GM19193 (cell line): ENCODE measurements around the gene VANGL1.

Experiments
- POLR2A ChIP-seq: IDR thresholded peaks from 4 replicates; pipeline ENCODE4 v1.6.1; 2011; ENCODE audit not compliant: insufficient read depth, insufficient read length; ENCODE audit errors: extremely low read depth

VANGL1 gene

GRCh38 chr1:115701090-115701489 lies 59.3 kb downstream of the VANGL1 start:
- no peak for TF ChIP-seq POLR2A

- no peak for TF ChIP-seq POLR2A
Observed at GRCh38 chr1:115702959-115703358, 61.2 kb downstream of the VANGL1 start.

GRCh38 chr1:115705085-115705951 lies 63.5 kb downstream of the VANGL1 start:
- TF ChIP-seq POLR2A = no peak

- TF ChIP-seq POLR2A = no peak
Observed at GRCh38 chr1:115705963-115706362, 64.2 kb downstream of the VANGL1 start.

- no peak for TF ChIP-seq POLR2A
Observed at GRCh38 chr1:115706587-115707425, 65.0 kb downstream of the VANGL1 start.

GRCh38 chr1:115710859-115711624 lies 69.3 kb downstream of the VANGL1 start:
- TF ChIP-seq POLR2A = no peak

GRCh38 chr1:115712911-115713609 lies 71.3 kb downstream of the VANGL1 start:
- TF ChIP-seq POLR2A = no peak

- TF ChIP-seq POLR2A = no peak
Observed at GRCh38 chr1:115713906-115714305, 72.1 kb downstream of the VANGL1 start.

GRCh38 chr1:115714572-115715141 lies 72.9 kb downstream of the VANGL1 start:
- TF ChIP-seq POLR2A = no peak

- no peak for TF ChIP-seq POLR2A
Observed at GRCh38 chr1:115717541-115717940, 75.8 kb downstream of the VANGL1 start.

- TF ChIP-seq POLR2A = no peak
Observed at GRCh38 chr1:115718011-115718754, 76.4 kb downstream of the VANGL1 start.

GRCh38 chr1:115719285-115719684 lies 77.5 kb downstream of the VANGL1 start:
- TF ChIP-seq POLR2A = no peak

- TF ChIP-seq POLR2A = no peak
Observed at GRCh38 chr1:115722221-115722620, 80.5 kb downstream of the VANGL1 start.
